ENCODE results near the gene ALG10. TPM values are rescaled to one million over a fixed set of nuclear protein-coding genes. Genes with fewer than 3 reads are reported as not detected.
A peak's percentile ranks its signal among the peaks of the same experiment; 100 is the strongest.
"Not testable (repeated sequence)": the region's sequence is repeated elsewhere in the genome, so short reads cannot be mapped to it uniquely, and the experiment has no call there.

ALG10 gene
- total RNA-seq, 4 donors from 2014 or later: 4.1 to 64.1 (median 17.6) TPM

DNA sequence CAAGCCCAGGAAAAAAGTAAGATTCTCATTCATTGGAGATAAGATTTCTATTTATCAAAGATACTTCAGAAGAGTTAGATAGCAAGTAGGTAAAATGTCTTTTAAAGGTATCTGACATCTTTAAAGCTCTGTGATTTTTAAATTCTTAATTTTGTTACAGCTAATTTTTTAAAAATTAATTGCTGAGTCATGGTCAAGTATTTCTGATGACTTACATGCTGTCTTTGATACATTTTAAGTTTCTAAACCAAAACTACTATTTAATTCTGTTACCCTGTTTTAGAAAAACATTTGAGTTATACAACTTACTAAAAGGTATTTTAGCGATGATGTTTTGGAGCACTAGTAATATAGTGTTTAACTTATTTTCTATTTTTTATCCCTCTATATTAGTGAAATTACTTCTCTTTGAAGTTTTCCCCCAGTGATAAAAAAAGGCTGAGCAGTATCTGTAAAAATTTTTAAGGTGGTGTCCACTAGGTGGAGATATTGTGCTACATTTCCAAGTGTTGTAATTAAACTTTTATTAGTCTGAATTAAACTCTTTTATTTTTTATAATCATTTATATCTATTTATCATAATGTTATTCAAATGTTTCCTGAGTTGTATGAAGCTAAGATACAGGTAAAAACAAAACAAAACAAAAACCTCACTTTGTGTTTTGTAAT, 11.5 kb downstream of the ALG10 start:
- intact Hi-C loops (cut with DNase I; ENCODE audit: low total_unique reads): no loop called here
- peak in 2 of 4 experiments; percentile 29 to 34 for TF ChIP-seq CTCF (IDR thresholded peaks at IDR 0.05)
- TF ChIP-seq POLR2A (IDR thresholded peaks at IDR 0.05): no peak
- no peaks in the 10 kb centered on the region for H3K27me3 ChIP-seq
- H3K9me3 ChIP-seq: no peaks in the 10 kb centered on the region
- DNase-seq: no peak
- H3K4me1 ChIP-seq: no peaks in the 10 kb centered on the region
- H3K27ac ChIP-seq: no peak overlapping the region
- no peaks in the 10 kb centered on the region for H3K36me3 ChIP-seq
- H3K4me3 ChIP-seq: no peak overlapping the region

GRCh38 chr12:34038357-34038756, 16.1 kb downstream of the ALG10 start:
- DNase-seq; H3K36me3 ChIP-seq; H3K9me3 ChIP-seq; H3K4me3 ChIP-seq; H3K27me3 ChIP-seq; H3K4me1 ChIP-seq; intact Hi-C loops (cut with DNase I; ENCODE audit: low total_unique reads); H3K27ac ChIP-seq: not testable (repeated sequence)

- Histone ChIP-seq H3K4me3 (no peak overlapping the region), H3K4me1 (no peaks in the 10 kb centered on the region), H3K36me3 (no peaks in the 10 kb centered on the region), H3K9me3 (no peaks in the 10 kb centered on the region), H3K27ac (no peak overlapping the region), H3K27me3 (no peaks in the 10 kb centered on the region)
- TF ChIP-seq POLR2A (IDR thresholded peaks at IDR 0.05) (no peak), CTCF (IDR thresholded peaks at IDR 0.05) (no peak)
- DNase-seq: no peak
- intact Hi-C loops (cut with DNase I; ENCODE audit: low total_unique reads): no loop called here
These were observed 24.3 kb downstream of the ALG10 start for GRCh38 chr12:34046570-34046969.

- intact Hi-C loops (cut with DNase I; ENCODE audit: low total_unique reads); H3K27me3 ChIP-seq; H3K36me3 ChIP-seq; H3K4me3 ChIP-seq; DNase-seq; H3K27ac ChIP-seq; H3K9me3 ChIP-seq; H3K4me1 ChIP-seq: not testable (repeated sequence)
These were observed 25.6 kb downstream of the ALG10 start for GRCh38 chr12:34047855-34048254.

DNA sequence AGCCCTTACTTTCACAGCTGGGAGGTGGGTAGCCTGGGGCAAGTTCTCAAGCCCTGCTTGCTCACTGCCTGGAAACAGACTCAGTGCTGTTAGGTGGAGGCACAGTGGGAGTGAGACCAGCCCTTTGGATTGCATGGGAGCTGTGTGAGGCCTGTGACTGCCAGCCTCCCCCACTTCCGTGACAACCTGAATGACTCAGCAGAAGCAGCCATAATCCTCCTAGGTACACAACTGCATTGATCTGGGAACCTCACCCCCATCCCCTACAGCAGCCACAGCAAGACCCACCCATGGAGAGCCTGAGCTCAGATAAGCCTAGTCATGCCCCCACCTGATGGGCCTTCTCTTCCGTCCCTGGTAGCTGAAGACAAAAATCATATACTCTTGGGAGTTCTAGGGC, 26.4 kb downstream of the ALG10 start:
- intact Hi-C loops (cut with DNase I; ENCODE audit: low total_unique reads): no loop called here
- H3K4me3 ChIP-seq: no peak overlapping the region
- H3K27ac ChIP-seq: no peak overlapping the region
- H3K9me3 ChIP-seq: no peaks in the 10 kb centered on the region
- TF ChIP-seq CTCF (IDR thresholded peaks at IDR 0.05) (no peak), POLR2A (IDR thresholded peaks at IDR 0.05) (no peak)
- DNase-seq: no peak
- no peaks in the 10 kb centered on the region for H3K4me1 ChIP-seq
- no peaks in the 10 kb centered on the region for H3K36me3 ChIP-seq
- H3K27me3 ChIP-seq: no peaks in the 10 kb centered on the region

- Histone ChIP-seq H3K27me3 (no peaks in the 10 kb centered on the region), H3K27ac (no peak overlapping the region), H3K36me3 (no peaks in the 10 kb centered on the region), H3K4me3 (no peak overlapping the region), H3K4me1 (no peaks in the 10 kb centered on the region), H3K9me3 (no peaks in the 10 kb centered on the region)
- intact Hi-C loops (cut with DNase I; ENCODE audit: low total_unique reads): no loop called here
- no peak for DNase-seq
- TF ChIP-seq CTCF (IDR thresholded peaks at IDR 0.05) (no peak), POLR2A (IDR thresholded peaks at IDR 0.05) (no peak)
These were observed 29.2 kb downstream of the ALG10 start for GRCh38 chr12:34051486-34051885.

All from uterus (tissue), 4 donors.